Measurements from ENCODE around the gene CENPE. TPM values are rescaled to one million over a fixed set of nuclear protein-coding genes. Genes with fewer than 3 reads are reported as not detected.

The CENPE gene
- total RNA-seq, 1 donor from 2014 or later: 95.2 TPM

- no peak overlapping the region for H3K4me2 ChIP-seq
- Mint-ChIP-seq H3K36me3 (peaks cover 22% of the 10 kb centered on the region), H3K27me3 (ENCODE audit: insufficient read depth, low read depth) (no peaks in the 10 kb centered on the region), H3K4me3 (no peak overlapping the region), H3K9me3 (no peaks in the 10 kb centered on the region), H3K27ac (no peak overlapping the region), H3K4me1 (no peaks in the 10 kb centered on the region)
- no peaks in the 10 kb centered on the region for H3K27me3 ChIP-seq
- no peak overlapping the region for H2AFZ ChIP-seq (replicated peaks)
- H3K9me3 ChIP-seq (ENCODE audit: low read depth): no peaks in the 10 kb centered on the region
- no peak for DNase-seq (ENCODE audit: low spot score)
- H3K9ac ChIP-seq: no peak overlapping the region
- no peaks in the 10 kb centered on the region for H3K4me1 ChIP-seq
- no peaks in the 10 kb centered on the region for H4K20me1 ChIP-seq (ENCODE audit: low read depth)
- TF ChIP-seq CTCF (IDR thresholded peaks at IDR 0.05): no peak
- TF ChIP-seq EZH2phosphoT487 (IDR thresholded peaks at IDR 0.05): no peak
- TF ChIP-seq EZH2 (IDR thresholded peaks at IDR 0.05): no peak
- H3K79me2 ChIP-seq (ENCODE audit: low read depth): no peaks in the 10 kb centered on the region
- peaks cover 25% of the 10 kb centered on the region for H3K36me3 ChIP-seq
- H3K27ac ChIP-seq: no peak overlapping the region
- H3F3A ChIP-seq (ENCODE audit: low read depth): peaks cover 21% of the 10 kb centered on the region
- H3K4me3 ChIP-seq: no peak overlapping the region
Measured at GRCh38 chr4:103111598-103111997, 86.5 kb downstream of the CENPE start.

DNA sequence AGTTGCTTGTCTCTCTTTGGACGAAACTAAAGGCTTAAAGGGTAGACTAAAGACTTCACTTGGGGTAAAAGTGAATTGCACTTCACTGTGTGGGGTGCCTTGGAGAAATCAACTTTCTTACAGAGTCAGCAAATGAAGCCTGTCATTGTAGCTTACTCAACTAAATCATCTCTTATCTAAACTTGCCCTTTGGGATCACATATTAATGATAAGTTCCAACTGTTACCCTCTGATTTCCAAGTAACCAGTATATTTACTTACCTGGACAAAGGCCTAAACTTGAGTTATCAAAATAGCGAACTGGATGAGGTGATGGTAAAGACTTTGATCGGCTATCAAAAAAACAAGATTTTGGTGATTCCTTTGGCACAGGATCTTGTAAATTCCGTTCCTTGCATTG, 89.6 kb downstream of the CENPE start:
- Histone ChIP-seq H3K27ac (no peak overlapping the region), H3K9ac (no peak overlapping the region), H2AFZ (replicated peaks) (no peak overlapping the region), H3K4me1 (no peaks in the 10 kb centered on the region), H4K20me1 (ENCODE audit: low read depth) (no peaks in the 10 kb centered on the region), H3K4me2 (no peak overlapping the region), H3K9me3 (ENCODE audit: low read depth) (no peaks in the 10 kb centered on the region), H3K4me3 (no peak overlapping the region), H3F3A (ENCODE audit: low read depth) (peaks cover 7% of the 10 kb centered on the region), H3K27me3 (no peaks in the 10 kb centered on the region), H3K36me3 (peaks cover 10% of the 10 kb centered on the region), H3K79me2 (ENCODE audit: low read depth) (no peaks in the 10 kb centered on the region)
- TF ChIP-seq EZH2phosphoT487 (IDR thresholded peaks at IDR 0.05): no peak
- no peak for TF ChIP-seq EZH2 (IDR thresholded peaks at IDR 0.05)
- TF ChIP-seq CTCF (IDR thresholded peaks at IDR 0.05): no peak
- Mint-ChIP-seq H3K27ac (no peak overlapping the region), H3K9me3 (no peaks in the 10 kb centered on the region), H3K4me1 (no peaks in the 10 kb centered on the region), H3K4me3 (no peak overlapping the region), H3K36me3 (peaks cover 21% of the 10 kb centered on the region), H3K27me3 (ENCODE audit: insufficient read depth, low read depth) (no peaks in the 10 kb centered on the region)
- no peak for DNase-seq (ENCODE audit: low spot score)

- Histone ChIP-seq H3K36me3 (peaks cover 9% of the 10 kb centered on the region), H3K27me3 (no peaks in the 10 kb centered on the region), H3K4me1 (no peaks in the 10 kb centered on the region), H3F3A (ENCODE audit: low read depth) (no peaks in the 10 kb centered on the region), H3K4me3 (no peak overlapping the region), H2AFZ (replicated peaks) (no peak overlapping the region), H3K9me3 (ENCODE audit: low read depth) (no peaks in the 10 kb centered on the region), H3K9ac (no peak overlapping the region), H3K4me2 (no peak overlapping the region), H3K79me2 (ENCODE audit: low read depth) (no peaks in the 10 kb centered on the region), H4K20me1 (ENCODE audit: low read depth) (no peaks in the 10 kb centered on the region), H3K27ac (no peak overlapping the region)
- no peak overlapping the region for H3K27ac Mint-ChIP-seq
- no peak for DNase-seq (ENCODE audit: low spot score)
- no peaks in the 10 kb centered on the region for H3K27me3 Mint-ChIP-seq (ENCODE audit: insufficient read depth, low read depth)
- H3K4me3 Mint-ChIP-seq: no peak overlapping the region
- H3K36me3 Mint-ChIP-seq: peaks cover 16% of the 10 kb centered on the region
- TF ChIP-seq CTCF (IDR thresholded peaks at IDR 0.05) (no peak), EZH2phosphoT487 (IDR thresholded peaks at IDR 0.05) (no peak), EZH2 (IDR thresholded peaks at IDR 0.05) (no peak)
- no peaks in the 10 kb centered on the region for H3K9me3 Mint-ChIP-seq
- no peaks in the 10 kb centered on the region for H3K4me1 Mint-ChIP-seq
Measured at GRCh38 chr4:103105558-103106356, 92.4 kb downstream of the CENPE start.

All from neural progenitor cell (in vitro differentiated cells).